HG03457 (cell line): ENCODE results near the gene MTRR.

Experiments
- ATAC-seq: cut with Tn5 transposase; IDR thresholded peaks from one replicate; pipeline ENCODE4 v1.9.1; 2021; ENCODE audit warnings: moderate number of reproducible peaks; ENCODE audit not compliant: unreplicated experiment

Gene MTRR

DNA sequence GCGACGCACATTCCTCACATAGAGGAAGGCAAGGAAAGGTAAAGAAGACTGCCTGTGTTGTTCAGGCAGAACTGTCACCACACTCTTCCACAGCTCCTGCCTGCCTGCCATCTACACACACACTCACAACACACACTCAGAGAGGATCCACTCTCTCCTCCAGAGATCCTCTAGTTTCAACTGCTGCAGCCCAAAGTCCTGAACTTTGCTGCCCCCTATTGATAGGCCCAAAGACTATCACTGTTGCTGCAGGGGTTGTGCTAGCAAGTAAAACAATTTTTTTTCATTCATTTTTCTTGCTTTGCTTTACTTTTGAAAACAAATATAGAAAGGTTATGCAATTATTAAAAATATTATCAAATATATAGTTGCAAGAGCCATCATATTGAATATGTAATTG, 12.1 kb upstream of the MTRR start:
- no peak for ATAC-seq

DNA sequence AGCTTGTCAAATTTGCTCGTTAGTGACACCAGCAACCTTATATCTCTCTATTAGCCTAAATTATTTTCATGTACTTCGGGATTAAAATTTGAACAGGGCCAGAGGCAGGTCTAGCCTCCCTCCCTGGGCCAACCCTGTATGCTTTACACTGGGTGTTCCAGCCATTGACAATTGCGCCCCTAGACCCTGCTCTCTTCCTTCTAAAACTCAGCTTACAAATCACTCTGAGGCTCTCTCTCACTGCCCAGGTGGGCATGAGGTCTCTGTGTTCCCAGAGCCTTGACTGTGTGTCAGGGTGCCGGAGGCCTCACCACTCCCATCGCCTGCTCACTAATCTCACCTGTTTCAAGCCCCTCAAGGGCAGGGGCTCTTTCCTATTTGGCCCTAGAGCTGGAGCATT, 11.6 kb upstream of the MTRR start:
- no peak for ATAC-seq

DNA sequence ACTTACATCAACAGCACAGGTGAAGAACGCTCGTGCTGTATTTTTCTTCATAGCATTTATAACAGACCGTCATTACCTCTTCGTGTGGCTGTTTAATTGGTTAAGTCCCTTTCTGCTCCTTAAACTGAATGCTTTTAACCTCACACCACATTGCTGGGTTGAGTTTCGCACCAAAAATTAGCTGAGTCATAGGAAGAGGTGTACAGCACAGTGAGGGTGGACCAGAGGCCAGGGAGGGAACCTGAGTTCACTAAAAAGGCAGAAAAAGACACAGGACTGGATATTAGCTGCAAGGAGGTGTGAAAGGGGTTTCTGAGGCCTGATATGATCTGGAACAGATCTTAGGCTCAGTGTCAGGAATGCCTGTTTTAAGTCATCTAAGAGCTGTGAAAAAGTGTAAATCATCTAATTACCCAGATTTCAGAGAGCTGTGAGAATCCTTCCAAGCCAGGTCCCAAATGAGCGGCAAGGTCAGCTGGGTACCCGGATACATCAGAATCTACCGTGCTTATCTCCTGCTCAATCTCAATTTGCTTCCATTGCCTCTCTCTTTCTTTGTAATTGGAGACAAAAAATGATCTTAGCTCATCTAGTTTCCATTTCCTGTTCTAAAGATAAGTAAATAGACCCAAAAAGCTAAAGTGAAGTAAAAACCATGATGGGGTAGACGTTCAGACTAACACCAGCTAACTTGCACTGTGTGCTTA, 10.9 kb upstream of the MTRR start:
- no peak for ATAC-seq

DNA sequence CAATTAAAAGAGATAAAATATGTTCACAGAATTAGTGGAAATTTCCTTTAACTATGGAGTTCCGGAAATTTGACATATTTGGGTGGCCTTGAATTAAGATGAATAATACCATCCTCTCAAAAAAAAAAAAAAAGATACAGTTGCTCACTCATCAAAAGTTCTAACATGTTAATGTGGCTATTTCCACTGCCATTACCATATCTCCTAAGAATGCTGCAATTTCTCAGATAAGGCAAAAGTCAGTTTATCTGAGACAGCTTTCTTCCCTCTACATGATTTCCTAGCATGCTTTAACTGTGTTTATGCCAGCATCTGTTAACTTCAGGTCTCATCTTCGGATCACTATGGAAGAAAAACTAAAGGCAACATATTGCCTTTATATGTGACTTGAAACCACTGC, 2.8 kb upstream of the MTRR start:
- no peak for ATAC-seq

DNA sequence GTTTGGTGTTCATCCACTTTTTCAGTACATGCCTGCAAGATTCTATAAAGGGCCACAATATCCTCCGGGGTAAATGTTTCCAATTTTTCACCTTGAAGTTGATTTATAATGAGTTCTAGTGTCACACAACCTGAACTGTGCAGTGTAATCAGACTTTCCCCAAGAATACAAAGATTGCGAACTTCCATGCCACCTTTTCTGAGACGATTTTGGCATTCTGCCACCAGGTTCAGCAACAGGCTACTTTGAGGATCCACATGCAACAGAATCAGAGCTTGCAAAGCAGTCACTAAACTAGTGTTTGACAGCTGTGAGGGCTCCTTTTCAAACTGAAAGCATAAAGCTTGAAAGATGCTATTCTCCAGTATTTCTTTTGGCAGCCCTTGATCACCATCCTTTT, 1.7 kb upstream of the MTRR start:
- no peak for ATAC-seq

DNA sequence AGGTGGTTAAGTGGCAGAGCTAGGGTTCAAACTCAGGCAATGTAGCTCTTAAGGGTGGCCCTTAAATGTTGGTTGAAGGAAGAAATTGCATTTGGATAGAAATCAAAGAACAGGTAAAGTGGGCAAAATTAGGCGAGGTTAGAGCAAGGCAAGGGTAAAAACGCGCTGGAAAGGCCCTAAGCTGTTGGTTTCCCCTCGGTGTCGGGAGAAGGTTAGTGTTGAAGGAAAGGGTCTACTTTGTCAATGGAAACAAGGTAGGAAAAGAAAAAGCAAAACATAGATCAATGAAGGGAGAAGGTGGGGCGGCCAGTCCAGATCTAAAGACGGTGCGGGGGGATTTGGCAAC, 548 bp upstream of the MTRR start:
- no peak for ATAC-seq

DNA sequence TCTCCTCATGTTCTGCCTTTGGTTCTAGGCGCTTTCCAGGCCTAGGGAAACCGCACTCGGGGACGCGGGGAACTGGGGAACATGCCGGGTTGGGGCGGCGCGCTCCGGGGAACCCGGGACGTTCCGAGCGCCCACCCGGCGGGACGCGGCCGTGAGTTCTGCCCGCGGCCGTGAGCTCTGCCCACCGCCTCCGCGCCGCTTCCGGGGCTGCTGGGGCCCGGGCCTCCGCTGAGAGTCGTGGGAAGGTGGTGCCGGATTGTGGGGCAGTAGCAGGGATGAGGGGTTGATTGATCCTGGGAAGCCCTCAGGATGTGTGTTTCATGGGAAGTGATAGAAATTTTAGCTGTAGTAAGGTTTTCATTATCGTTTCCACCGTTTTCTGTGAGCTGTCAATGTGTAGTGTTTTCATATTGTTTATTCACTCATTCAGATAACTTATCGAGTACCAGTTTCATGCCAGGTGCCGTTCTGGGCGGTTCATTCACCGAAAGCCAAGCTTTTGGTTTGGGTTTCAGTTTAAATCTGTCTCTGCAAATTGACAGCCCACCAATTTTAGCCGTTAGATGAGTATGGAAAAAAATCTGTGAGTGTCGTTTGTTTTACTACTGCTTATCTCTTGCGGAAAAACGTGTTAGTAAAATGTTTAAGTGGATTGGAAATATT, 657 bp downstream of the MTRR start:
- peak; percentile 21 for ATAC-seq

DNA sequence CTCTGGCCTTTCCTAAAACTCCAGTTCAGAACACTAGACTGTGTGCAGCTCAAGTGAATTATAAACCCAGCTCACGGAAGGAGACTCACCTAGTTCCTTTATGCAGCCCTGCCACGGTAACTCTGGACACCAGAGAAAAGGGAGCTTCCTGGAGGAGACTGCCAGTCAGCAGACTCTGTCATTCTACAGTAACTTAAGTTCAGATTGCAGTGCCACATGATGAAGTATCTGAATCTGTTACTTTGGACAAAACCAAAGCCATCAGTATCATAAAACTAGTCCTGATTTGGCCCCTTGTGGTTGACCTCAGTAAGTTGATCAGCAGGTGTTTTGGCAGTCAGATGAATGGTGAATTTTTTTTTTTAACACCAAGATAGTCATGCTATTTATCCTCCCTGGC, 2.7 kb downstream of the MTRR start:
- ATAC-seq: peak; percentile 30

DNA sequence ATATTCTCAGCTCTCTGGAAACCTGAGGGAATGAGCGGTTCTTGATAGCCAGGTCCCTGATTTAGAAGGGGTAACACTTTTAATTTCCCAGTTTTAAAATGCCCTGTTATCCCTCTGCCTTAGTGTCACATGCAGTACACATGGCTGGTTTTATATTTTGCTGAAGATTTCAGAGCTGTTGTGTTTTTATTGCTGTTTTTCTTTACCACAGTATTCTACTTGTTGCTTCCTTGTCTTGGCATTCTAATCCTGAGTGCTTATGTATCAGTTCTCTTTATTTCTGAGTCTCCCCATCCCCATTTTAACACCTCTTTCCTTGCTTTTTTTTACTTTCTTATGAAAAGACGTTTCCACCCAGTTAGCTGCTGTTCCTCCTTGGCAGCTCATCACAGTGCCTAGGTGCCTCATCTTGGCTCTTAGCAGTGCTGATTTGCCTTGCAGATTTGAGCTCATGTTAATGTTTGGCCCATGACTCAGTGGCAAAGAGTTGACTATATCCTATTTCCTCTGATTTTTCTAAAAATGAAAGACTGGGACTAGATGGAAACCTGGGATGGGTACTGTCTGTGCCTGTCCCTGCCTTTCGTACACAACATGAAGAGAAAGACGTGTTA, 3.7 kb downstream of the MTRR start:
- ATAC-seq: no peak

DNA sequence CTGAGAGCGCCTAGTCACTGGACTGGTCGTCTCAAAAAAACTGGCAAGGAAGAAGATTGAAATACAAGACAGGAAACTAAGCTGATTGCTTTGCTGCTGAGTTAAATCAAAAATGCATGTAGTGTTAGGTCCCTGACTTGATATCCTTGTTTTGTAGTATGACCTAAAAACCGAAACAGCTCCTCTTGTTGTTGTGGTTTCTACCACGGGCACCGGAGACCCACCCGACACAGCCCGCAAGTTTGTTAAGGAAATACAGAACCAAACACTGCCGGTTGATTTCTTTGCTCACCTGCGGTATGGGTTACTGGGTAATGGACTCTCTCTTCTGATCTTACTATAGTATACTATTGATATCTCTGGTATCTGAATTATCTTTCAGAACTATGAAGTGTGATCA, 4.3 kb downstream of the MTRR start:
- no peak for ATAC-seq

DNA sequence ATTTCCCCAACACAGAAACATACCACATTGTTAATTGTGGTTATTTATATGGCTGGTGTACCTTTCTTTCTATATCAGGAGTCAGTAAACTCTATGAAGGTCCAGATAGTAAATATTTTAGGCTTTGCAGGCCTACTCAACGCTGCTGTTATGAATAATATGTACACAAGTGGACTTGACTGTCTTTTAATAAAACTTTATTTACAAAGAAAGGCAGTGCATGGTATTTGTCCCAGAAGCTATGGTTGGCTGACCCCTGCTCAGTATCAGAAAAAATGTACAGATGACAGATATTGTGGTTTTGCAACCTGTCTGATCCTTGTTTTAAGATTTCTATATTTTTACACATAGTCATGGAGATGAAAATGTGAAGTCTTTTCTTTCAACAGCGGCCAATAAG, 5.7 kb downstream of the MTRR start:
- ATAC-seq: no peak

DNA sequence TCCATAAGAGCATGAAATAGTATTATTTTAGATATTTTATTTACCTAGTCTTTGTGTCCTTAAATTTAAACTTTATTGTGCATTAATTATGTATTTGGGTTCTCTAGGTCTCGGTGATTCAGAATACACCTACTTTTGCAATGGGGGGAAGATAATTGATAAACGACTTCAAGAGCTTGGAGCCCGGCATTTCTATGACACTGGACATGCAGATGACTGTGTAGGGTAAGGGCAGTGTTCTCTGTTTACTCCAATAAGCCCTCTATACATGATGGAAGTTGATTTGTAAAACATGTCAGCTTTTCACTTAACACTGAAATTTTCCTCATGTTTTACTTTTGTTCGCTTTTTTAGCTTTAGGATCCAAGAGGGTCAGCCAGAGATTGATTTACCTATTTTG, 6.2 kb downstream of the MTRR start:
- no peak for ATAC-seq

DNA sequence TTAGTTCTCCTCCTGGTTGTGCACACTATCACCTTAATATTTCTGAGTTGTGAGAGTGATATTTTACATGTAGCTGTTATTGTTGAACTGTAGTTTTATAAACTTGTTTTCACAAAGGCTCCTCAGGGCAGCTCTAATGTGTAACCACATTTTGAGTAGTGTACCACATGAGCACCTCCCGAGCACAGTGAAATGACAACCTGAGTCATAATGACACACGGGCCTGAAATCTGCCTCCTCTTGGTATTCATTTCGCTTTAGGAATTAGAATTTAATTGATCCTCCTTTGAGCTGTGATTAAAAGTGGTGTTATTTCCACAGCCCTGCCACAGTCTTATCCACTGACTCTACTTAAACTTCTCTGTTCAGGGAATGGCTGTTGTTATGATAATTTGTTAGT, 7.9 kb downstream of the MTRR start:
- no peak for ATAC-seq

DNA sequence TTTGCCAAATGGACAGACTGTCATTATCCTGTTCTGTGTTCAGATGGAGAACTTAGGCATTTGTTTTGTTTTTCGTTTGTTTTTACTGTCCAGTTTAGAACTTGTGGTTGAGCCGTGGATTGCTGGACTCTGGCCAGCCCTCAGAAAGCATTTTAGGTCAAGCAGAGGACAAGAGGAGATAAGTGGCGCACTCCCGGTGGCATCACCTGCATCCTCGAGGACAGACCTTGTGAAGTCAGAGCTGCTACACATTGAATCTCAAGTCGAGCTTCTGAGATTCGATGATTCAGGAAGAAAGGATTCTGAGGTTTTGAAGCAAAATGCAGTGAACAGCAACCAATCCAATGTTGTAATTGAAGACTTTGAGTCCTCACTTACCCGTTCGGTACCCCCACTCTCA, 8.9 kb downstream of the MTRR start:
- ATAC-seq: no peak

DNA sequence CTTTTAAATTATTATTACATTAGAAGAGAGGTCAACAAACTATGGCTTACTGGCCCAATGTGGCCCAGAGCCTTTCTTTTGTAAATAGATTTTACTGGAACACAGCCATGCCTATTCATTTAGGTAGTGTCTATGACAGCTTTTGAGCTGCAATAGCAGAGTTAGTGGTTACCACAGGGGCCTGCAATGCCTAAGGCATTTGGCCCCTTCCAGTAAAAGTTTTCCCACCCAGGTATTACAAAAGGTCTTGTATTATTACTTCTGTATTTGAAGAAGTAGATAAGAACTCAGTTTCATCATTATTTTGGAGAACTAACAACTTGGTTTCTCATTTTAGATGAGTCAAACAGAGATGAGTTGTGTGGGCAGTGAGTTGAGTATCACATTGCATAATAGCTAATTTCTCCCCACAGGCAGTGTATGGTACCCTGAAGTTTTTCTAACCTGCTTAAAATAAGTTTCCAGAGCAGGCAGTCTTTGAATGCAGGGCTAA, 9.5 kb downstream of the MTRR start:
- peak; percentile 94 for ATAC-seq

DNA sequence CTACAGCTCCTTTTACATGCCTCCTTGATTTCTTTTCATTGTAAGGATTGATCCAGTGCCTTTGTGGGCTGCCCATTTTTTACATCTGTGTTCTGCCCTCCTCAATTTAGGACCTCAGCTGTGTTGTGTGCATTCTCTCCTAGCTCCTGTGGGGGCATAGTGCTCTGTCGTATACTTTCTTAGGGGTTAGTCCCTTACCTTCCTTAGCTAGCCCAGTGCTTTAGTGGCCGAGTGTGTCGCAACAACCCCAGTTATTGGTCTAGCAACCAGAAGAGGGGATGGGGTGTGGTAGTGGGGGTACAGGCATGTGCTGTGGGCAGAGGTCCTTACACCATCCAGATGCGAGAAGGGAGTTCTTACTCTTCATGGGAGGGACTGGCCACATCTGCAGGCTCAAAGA, 12.1 kb downstream of the MTRR start:
- no peak for ATAC-seq

DNA sequence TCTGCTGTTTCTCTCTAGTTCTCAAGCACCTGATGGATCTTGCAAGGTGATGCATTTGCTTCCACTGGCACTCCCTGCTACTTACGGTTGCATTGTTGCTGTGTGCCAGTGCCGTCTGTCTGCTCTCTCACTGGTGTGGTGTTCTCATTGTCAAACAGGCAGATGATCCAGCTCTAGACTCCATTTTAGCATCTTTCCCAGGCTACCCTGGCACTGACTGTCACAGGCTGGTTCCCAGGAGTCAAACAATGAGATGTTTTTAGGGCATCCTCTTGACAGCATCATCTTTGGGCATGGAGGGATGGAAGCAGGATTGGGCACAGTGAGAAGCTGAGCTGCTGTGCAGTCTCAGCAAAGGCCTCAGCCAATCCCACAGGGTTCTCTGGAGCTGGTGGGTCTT, 12.9 kb downstream of the MTRR start:
- ATAC-seq: no peak

DNA sequence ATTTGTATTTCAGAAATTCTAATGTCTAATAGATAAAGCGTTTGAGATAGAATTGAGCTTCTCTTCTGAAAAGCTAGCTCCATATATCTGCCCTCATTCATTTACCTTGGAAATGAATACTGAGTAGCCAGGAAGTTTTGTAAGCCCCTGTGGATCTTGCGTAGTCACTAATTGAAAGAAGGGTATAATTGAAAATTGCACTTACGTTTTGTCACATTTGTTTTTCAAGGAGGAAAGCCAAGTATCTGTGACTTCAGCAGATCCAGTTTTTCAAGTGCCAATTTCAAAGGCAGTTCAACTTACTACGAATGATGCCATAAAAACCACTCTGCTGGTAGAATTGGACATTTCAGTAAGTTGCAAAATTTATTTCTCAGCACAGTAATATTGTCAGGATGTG, 14.0 kb downstream of the MTRR start:
- ATAC-seq: no peak

DNA sequence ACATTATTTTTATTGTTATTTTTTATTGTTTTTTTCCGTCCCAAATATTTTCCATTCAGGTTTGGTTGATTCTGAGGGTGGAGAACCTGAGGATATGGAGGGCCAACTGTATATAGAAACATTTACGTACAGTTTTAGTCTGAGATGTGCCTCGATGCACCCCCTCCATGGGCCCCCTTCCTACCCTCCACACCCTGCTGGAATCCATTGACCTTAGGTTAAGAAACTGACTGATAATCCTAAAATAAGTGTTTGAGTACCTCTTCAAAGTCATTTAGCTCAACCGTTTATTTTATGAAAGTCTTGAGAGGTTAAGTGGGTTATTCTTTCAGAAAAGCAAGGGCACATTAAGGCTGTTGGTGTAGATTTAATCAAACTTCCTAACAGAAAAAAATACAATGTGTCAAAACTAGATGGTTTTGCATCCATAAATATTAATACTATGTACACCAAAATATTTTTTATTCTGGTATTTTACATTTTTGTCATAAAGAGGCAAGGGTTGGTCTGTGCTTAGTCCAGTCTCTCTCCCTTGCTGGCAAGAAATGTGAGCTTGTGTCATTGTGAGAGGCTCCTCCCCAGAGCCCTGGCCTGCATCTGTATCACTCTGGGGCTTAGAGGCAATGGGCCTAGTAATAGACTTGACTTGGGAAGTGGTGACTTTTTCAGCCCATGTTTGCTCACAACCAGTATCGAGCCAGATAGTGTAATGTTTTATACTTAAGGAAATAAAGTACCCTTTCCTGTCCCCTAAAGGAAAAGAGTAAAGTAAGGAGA, 15.7 kb downstream of the MTRR start:
- no peak for ATAC-seq

DNA sequence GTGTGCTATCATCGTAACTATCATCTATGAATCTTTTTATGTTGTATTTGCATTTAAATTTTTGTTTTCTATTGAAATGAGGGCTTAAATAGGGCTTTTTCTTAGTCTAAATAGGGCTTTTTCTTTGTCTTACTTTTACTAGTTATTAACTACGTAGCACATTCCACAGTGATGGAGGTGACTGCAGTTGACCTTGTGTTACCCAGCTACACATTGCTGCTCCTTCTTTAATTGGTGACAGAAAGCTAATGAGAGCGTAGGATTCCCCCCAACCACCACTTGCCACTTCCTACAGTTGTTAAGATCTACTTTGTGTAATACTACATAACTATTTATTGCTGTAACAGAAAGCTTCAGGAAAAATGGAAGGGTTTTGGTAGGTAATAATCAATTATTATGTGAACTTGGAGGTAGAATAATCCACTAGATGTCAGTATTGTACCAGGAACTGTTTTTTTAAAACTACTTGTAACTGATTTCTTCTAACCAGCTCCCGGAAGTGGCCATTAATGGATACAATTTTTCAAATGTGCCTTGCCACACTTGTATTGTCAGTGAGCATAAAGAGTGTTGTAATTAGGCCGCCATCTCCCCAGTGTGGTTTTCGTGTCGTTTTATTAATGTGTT, 18.0 kb downstream of the MTRR start:
- ATAC-seq: no peak

DNA sequence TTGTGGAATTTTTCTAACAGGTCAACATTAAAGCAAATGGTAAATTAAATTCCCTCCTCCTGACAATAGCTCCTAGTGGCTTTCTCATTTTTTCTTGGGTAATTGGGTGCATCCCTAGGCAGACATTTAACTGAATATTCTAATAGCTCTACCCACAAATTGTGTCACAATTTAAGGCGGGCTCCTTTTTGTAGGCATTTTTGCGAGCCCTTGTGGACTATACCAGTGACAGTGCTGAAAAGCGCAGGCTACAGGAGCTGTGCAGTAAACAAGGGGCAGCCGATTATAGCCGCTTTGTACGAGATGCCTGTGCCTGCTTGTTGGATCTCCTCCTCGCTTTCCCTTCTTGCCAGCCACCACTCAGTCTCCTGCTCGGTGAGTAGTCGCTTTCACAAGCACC, 20.0 kb downstream of the MTRR start:
- ATAC-seq: no peak
